NCI-H1694 (cell line): ENCODE data around the gene HDAC10.

Experiments
- DNase-seq: peaks from one replicate; lab custom pipeline; 2025; lab: John Stamatoyannopoulos, UW

The HDAC10 gene

DNA sequence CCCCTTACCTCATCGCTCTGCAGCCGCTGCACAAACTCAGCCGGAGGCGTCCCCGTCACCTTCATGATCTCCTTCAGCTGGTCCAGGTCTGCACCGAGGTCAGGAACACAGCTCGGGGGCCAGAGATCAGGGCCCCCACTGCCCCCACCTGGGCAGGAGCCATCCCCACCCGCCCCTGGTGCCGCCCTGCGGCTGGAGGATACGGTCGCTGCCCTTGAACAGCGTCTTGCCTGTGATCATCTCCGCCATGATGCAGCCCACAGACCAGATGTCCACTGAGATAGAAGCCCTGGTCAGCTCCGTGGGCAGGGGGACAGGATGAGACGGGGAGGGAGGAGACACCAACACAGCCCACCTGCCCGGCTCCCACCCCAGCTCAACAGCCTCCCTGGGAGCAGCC, 4.5 kb upstream of the HDAC10 start:
- no peak for DNase-seq

DNA sequence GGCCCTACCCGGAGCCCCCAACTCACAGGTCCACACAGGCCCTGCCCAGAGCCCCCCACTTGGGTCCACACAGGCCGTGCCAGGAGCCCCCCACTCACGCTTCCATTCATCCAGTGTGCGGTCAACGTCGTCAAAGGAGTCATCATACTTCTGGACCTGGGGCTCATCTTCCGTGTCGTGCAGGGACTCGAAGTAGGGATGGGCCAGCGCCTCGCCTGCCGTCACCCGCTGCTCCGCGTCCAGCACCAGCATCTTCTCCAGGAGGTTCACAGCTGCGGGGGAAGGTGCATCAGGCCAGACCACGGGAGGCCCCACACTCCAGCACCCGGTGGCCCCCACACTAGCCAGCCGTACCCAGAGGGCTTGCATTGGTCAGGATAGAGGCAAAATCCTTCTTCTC, 4.0 kb upstream of the HDAC10 start:
- no peak for DNase-seq

DNA sequence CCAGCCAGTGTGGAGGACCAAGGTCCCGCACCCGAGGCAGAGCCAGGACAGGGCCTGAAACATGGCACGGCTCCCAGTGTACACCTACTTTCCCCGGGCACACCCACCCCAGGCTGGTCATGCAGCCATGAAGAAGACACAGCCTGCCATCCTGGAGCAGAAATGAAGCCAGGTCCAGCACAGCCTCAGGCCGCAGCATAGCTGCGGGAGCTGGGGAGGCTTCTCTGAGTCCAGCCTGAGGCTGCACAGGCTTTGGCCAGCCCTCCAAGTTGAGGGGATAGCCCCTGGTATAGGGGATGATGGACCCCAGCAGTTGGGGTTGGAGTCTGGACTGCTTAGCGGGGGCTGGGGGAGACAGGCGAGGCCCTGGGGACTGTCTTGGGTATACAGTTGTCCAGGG, 2.9 kb upstream of the HDAC10 start:
- DNase-seq, result no peak

DNA sequence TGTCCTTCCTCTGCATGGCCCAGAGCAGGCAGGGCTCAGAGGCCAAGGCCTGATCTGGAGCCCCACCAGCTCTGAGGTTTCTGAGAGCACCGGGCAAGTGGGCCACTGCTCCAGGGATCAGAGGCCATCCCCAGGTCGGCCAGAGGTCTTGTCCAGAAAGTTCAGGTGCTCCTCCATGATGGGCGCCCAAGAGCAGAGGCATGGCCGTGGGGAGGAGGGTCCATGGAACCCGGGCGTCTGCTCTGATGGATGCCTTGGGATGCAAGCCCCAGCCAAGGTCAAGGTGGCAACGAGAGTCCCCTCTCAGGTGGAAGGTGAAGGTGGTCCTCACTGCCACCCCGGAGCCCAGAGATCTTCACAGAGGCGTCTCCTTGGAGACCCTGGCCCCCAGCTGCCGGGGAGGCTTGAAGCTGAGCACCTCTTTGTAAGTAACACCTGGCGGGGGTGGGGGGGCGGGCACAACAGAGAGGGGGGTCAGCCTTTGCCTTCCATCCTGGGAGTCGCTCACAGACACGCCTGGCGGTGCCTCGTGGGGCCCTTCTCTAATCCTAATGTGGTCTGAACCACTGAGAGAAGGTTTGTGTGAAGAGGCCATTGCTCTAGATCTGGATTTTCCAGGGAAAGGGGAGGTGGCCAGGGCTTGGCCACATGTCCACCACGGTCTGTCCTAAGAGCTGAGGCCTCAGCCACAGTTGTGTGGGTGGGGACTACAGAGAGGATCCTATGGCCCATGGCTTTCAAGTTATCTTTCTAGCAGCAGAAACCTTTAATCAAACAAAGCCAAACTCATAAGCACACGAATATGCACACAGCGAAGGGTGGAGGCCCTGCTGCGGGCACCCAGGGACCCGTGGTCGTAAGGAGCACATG, 2.2 kb upstream of the HDAC10 start:
- no peak for DNase-seq

DNA sequence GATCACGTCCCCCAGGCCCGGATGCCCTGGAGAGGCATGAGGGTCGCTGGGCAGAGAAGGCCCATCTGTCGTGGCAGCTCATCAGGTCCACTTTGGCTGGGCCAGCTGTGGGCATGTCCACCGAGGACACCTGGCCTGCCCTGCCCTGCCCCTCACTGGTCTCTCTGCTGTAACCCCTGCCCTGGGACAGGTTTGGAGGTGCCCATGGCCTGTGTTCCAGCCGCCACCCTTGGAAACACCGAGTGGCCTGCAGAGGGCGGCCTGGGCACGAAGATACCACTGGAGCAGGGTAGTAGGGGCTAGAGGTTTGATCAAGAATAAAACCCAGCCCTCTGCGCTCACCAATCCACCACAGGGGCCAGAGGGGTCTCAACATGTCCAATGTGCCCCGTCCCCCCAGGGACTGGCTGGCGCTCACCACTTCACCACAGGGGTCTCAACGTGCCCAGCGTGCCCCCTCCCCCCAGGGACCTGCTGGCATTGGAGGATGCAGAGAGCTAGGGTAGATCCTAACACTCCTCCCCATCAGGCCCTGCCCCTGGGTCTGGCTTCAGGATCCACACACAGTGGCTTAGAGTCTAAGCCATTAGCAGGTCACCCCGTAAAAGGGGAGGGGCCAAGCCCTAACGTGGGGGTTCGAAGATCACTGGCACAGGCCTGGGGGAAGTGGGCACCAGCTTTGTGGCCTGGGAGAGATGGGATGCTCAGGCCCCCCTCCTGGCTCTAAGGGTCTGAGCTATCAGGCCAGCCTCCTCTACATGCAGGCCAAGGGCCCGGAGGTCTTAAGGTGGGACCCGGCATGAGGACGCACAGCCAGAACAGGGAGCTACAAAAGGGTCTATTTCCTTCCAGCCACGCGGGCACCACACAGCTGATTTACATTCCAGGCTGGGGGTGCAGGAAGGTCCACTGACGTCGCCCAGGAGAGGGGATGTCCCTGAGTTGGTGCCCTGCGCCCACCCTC, 1.3 kb upstream of the HDAC10 start:
- DNase-seq, result peak; percentile 76

DNA sequence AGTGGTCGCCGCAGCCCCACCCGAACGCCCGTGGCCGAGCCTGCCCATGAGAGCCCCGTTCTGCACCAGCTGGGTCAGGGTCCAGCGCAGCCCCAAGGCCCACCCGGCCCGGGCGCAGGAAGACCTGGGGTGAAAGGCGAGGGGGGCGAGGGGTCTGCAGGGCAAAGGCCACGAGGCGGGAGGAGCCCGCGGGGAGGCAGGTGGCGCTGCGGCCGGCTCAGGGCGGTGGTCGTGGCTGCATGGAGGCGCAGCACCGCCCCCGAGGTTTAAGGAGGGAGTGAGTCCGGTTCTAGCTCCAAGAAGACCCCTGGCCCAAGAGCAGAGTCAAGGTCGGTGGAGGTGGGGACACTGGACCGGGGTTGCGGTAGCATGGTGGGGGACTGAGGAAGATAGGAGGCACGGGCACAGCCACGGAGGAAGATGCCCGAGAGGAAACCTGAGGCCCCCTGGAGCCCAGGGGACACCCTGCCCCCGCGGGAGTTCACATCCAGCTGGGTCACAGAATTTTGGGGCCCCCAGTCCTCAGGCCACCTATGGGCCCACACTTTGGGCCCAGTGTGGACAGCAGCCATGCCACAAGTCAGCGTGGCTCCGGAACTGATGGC, 514 bp upstream of the HDAC10 start:
- DNase-seq, result peak; percentile 23

DNA sequence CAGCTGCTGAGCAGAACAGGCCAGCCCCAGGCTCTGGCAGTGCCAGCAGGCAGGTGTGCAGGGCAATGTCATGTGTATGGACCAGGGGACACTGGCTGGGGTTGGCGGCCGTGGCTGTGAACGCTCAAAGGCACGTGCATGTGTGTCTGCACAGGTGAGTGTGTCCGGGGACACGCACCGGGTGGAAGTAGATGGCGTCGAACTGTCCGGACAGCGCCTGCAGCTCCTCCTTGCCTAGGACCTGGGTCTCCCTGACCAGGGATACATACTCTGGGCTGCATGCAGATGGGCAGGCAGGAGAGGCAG, 863 bp downstream of the HDAC10 start:
- DNase-seq, result no peak

DNA sequence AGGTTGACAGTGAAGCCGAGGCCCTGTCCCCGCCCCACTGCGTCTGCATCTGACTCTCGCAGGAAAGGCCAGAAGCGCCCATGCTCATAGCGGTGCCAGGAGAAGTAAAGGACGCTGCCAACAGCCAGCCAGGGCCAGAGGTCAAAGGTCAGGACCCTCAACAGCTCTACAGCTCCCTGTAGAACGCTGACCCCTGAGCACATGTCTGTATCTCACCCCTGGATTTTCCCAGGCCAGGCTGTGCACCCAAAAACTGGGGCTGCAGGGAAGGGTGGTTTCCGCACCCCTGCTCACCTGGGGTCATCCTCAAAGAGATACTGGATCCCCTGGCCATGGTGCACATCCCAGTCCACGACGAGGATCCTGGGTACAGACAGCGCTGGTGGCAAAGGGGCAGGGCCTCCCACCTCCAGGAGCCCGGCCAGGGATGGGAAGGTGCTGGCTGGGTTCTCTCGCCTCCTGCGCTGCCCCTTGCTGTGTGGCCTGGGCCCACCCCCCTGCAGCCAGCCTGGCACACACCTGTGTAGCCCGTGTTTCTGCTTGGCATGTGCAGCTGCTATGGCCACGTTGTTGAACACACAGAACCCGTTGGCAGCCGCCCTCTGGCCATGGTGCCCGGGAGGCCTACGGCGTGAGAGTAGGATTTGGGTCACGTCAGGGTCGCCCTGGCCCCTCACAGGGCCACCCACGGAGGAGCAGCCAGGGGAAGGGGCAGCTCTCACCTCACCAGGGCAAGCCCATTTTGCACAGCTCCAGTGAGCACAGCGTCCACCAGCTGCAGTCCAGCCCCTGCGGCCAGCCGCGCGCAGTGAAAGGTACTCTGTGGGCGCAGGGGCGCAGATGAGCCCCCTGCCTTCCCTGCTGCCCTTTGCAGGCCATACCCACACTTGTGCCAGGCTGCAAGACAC, 1.5 kb downstream of the HDAC10 start:
- no peak for DNase-seq

DNA sequence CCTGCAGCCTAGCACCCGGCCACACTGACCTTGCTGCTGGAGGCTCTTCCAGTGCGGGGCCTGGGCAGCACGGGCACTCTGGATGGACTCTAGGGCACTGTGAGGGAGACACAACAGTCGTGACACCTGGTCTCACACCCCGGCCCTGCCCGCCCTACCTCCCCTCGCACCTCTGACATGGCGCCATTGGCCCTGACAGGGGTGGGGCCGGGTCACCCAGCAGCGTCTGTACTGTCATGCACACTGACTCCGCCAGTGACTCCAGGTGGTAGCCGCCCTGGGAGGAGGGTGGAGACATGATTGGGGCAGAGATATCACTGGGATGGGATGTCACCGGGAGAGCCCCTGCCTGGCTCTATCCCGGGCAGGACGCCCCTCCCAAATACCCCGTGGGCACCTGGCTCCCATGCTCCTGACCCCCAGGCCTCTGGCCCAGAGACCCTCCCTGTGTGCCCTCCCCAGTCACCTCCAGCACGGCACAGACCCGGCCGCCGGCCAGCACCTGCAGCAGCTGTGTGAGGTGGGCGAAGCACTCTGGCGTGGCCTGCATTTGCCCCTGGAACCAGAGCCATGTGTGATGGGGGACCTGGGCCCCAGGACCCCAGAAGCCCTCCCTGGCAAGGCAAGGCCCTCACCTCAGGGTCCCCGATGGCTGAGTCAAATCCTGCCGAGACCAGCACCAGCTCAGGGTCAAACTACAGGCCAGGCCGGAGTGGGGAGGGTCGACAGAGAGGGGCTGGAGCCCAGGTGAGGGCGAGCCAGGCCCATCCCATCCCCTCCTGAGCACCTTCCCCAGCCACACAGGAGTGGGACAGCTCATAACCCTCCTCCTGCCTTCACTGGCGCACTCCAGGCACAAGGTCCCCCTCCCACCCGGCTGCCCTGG, 2.6 kb downstream of the HDAC10 start:
- no peak for DNase-seq

DNA sequence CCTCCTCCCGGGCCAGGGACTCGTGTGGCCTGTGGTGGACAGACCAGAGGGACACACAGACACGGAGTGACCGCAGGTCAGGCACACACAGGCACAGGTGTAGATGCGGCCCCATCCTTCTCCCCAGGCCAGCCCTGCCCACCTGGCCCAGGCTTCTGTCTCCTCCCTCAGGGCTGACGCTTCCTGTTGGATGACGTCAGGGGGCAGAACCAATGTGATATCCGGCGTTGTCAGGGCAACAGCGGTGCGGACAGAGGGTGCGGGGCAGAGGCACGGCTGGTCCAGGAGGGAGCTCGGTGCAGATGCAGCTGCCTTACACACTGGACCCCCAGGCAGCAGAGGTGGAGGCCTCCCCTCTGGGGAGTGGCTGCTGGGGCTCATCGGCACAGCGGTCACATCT, 3.3 kb downstream of the HDAC10 start:
- no peak for DNase-seq

DNA sequence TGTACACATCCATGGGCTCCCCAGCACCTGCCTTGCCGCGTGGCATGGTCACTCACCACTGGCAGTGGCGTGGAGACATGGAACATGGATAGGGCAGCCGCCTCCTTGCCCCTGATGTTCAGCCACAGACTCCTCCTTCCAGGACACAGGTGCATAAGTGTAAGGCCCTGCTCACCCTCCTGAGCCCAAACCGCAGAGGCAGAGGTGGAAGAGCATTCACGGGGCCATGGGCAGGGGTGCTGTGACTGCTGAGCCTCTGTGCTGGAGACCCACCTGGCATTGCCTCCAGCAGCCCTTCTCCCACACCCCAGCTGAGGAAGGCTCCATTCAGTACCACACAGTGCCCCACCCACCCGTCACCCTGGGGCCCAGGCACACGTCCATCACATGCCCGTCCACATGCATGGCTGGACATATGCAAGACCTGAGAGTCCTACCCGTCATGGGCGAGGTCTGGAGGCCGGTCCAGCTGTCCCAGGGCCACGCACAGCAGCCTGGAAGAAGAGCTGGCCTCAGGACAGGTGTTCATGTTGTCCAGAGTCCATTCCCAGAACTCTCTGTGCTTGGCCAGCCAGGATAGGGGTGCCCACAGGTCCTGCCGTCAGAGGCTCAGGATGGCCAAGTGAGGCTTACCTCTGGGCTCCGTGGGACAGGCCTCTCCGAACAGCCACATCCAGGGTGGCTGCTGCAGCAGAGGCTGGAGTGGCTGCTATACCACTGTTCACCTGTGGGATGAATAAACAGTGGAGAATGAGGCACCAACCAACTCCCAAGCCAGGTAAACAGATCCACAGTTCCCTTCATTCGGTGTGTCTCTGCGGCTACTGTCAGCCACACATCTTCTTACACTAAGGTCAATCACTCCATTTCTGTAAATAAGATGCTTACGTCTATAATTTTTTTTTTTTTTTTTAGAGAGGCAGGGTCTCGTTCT, 4.6 kb downstream of the HDAC10 start:
- no peak for DNase-seq

DNA sequence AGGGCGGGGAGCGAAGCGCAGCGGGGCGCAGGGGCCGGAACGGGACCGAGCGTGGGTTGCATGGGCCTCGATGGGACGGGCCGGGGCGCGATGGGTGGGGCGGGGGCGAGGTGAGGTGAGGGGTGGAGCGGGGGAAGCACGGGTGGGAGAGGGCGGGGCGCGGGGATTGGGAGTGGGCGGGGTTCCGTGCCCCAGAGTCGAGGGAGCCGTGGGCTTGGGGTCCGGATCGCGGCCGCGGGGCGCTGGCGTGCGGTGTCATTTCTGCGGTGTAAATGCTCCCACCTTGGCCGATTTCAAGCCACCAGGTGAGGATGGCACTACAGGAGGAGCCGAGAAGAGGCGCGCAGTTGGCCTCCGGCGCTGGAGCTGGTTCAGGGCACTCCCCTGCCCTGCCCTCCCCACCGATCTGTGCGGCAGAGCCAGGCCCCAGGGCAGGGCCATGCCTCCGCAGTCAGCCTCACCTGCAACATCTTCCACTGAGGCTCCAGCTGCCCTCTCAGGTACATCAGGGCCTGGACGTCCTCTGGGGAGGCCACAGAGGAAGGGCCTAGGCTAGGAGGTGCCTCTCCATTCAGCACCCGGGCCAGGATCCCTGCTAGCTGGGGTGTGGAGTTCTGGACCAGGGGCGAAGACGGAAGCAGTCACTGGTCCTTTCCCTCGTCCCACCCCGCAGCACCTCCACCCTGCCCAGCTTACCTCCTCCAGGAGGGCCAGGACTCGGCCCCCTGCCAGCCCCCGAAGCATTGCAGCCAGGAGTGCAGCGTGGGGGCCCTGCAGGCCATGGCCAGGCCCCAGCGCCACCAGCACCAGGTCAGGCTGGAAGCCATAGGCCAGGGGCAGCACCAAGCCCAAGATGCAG, 5.6 kb downstream of the HDAC10 start:
- DNase-seq, result no peak

DNA sequence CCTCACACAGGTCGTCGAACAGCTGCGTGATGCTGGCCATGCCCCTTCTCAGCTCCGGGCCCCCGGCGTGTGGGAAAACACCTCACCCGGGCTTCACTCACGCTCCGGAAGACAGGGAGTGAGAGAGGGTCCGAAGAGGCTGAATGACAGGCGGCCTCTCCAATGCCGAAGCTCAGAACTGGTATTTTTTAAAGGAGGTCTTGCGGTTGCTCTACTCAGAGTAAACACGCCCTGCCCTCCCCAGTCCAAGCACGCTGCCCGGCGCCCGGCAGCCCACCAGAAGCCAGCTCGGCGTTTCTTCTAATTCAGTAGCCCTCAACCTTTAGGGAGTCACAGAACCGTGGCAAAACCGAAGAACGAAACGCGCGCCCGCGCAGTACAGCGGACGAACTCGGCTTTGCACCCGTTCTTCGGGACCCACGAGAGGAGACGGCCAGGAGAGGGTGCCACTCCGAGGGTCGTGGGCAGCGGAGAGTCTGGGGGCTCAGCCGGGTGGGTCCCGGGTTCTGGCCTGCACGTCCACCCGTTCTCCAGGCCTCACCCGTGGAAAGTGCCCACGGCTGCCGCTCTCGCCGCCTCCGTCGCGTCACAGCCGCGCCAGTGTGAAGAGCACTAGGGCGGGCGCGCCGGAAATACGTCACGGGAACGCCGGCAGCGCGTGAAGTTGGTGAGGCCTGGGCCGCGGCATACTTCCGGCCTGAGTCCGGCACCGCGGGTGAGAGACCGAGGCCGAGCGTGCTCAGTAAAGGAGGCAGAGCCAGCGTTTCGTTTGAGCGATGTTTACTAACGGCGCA, 6.4 kb downstream of the HDAC10 start, which contains the start of gene TUBGCP6:
Gene TUBGCP6, minus strand, starts transcription at position 604 of the 794 bp plus-strand sequence. Its CDS starts 564 bp downstream, at position 40.
- DNase-seq, result peak; percentile 82

DNA sequence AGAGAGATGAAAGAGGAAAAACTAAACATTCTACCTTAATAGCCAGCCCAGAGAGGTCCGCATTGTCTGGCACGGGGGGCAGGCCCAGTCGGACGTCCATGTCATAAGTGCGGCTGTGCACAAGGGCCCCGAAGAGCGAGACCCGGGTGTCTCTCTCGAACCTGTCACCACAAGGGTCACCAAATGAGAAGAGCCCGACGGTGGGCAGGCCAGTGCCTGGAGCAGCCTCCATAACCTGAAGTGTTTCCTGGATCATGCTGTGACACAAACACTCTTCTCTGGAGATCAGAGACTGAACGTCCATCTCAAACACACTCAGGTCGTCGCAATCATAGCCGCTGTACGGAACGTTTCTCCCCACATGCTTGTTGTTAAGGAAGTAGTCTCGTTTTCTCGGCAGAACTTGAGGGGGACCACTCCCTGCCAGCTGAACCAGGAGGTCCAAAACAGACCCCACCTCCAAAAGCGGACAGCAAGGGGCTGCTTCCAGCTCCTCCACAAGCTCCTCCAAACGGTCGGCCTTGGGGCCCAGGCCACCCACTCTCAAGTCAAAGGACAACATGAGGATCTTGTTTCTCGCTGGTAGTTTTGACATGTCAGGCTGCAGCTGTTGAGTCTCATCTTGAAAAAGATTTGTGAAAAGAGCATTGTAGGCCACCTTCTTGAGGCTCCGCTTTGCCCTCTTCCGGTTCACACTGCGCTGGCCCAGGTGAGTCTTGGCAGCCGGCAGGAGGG, 7.2 kb downstream of the HDAC10 start:
- DNase-seq, result no peak

DNA sequence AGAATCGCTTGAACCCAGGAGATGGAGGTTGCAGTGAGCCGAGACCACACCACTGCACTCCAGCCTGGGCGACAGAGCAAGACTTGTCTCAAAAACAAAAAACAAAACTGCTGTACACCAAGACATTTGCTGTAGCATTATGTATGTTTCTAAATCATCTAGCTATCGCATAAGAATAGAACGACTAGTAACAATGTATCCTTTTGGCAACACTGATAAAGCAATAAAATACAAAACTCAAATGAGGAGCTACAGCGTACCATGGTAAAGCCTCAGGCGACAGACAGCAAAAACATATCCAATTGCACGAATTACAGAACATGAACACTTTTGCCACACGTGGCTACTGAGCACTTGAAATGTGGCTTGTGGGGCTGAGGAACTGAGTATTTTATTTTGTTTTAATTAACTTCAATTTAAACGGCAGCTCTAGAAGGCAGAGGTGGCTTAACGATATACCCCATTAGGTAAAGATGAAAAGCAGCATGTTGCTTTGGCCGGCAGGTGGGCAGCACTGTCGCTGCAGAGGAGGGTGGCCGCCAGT, 8.6 kb downstream of the HDAC10 start:
- no peak for DNase-seq

DNA sequence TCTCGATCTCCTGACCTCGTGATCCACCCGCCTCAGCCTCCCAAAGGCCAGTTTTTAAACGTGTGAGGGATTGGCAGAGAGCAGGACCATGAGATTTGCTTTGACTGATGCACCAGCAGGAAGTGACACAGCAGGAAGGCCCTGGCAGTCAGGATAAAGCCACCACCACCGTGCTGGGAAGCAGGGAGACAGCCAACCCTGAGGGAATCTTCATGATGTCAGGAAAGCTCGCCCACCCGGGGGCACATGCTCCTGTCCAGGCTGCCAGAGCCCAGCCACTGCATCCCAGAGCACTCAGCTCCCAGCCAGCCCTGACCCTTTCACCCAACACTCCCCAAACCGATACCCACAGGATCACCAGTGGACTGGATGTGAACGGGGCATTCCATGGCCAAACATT, 12.3 kb downstream of the HDAC10 start:
- no peak for DNase-seq
